ENCODE data around the gene HOXA9. TPM values are rescaled to one million over a fixed set of nuclear protein-coding genes. Genes with fewer than 3 reads are reported as not detected.

Gene HOXA9
- polyA plus RNA-seq, 1 of the 3 experiments (the other 2 are of a cell fraction), result not detected

- no peak for TF ChIP-seq JUND (IDR thresholded peaks at IDR 0.05)
Observed at GRCh38 chr7:27138985-27139333, 26.4 kb downstream of the HOXA9 start (continued).

- H3K4me1 ChIP-seq (ENCODE audit: control insufficient read depth in 1 of 2, insufficient read depth in 2 of 2, low read depth in 1 of 2, low read length in 1 of 2), result peaks cover 3 to 5% of the 10 kb centered on the region in 2 experiments; a peak in 1 of 4 replicates
- no peaks in the 10 kb centered on the region for H3K36me3 ChIP-seq (replicated peaks in 1 of 2; ENCODE audit: control insufficient read depth in 1 of 2, insufficient read depth in 2 of 2, low read length in 1 of 2)
- no peaks in the 10 kb centered on the region for H4K20me1 ChIP-seq (ENCODE audit: insufficient read depth)
- TF ChIP-seq TCF12 (IDR thresholded peaks at IDR 0.05), result no peak
- TF ChIP-seq FOXM1 (IDR thresholded peaks at IDR 0.05; ENCODE audit: low read depth), result no peak
- no peak for TF ChIP-seq GATA2 (CRISPR knock-in tag; IDR thresholded peaks at IDR 0.05)
- TF ChIP-seq, protein P1, sequence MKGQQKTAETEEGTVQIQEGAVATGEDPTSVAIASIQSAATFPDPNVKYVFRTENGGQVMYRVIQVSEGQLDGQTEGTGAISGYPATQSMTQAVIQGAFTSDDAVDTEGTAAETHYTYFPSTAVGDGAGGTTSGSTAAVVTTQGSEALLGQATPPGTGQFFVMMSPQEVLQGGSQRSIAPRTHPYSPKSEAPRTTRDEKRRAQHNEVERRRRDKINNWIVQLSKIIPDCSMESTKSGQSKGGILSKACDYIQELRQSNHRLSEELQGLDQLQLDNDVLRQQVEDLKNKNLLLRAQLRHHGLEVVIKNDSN (IDR thresholded peaks at IDR 0.05; ENCODE audit: borderline replicate concordance, low read depth), result no peak
- TF ChIP-seq EP300 (IDR thresholded peaks at IDR 0.05; ENCODE audit: borderline replicate concordance in 1 of 2, low read depth in 1 of 2, low read length in 1 of 2), result no peak
- no peak for TF ChIP-seq RXRA (IDR thresholded peaks at IDR 0.05; ENCODE audit: borderline replicate concordance, low read depth)
- TF ChIP-seq ELF1 (IDR thresholded peaks at IDR 0.05), result no peak
- TF ChIP-seq, protein P2, sequence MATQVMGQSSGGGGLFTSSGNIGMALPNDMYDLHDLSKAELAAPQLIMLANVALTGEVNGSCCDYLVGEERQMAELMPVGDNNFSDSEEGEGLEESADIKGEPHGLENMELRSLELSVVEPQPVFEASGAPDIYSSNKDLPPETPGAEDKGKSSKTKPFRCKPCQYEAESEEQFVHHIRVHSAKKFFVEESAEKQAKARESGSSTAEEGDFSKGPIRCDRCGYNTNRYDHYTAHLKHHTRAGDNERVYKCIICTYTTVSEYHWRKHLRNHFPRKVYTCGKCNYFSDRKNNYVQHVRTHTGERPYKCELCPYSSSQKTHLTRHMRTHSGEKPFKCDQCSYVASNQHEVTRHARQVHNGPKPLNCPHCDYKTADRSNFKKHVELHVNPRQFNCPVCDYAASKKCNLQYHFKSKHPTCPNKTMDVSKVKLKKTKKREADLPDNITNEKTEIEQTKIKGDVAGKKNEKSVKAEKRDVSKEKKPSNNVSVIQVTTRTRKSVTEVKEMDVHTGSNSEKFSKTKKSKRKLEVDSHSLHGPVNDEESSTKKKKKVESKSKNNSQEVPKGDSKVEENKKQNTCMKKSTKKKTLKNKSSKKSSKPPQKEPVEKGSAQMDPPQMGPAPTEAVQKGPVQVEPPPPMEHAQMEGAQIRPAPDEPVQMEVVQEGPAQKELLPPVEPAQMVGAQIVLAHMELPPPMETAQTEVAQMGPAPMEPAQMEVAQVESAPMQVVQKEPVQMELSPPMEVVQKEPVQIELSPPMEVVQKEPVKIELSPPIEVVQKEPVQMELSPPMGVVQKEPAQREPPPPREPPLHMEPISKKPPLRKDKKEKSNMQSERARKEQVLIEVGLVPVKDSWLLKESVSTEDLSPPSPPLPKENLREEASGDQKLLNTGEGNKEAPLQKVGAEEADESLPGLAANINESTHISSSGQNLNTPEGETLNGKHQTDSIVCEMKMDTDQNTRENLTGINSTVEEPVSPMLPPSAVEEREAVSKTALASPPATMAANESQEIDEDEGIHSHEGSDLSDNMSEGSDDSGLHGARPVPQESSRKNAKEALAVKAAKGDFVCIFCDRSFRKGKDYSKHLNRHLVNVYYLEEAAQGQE (IDR thresholded peaks at IDR 0.05; ENCODE audit: low read depth, low read length), result no peak
- no peak for TF ChIP-seq YY1 (IDR thresholded peaks at IDR 0.05; ENCODE audit: low read depth)
- TF ChIP-seq TEAD4 (IDR thresholded peaks at IDR 0.05; ENCODE audit: borderline replicate concordance, insufficient read depth), result no peak
- no peak for TF ChIP-seq RCOR1 (IDR thresholded peaks at IDR 0.05; ENCODE audit: low read length)
- no peak for TF ChIP-seq CTCF (IDR thresholded peaks at IDR 0.05)
- no peak for TF ChIP-seq NFIC (IDR thresholded peaks at IDR 0.05; ENCODE audit: borderline replicate concordance)
- TF ChIP-seq IRF3 (IDR thresholded peaks at IDR 0.05; ENCODE audit: low read depth, low read length), result no peak
- no peak for TF ChIP-seq SMC3 (IDR thresholded peaks at IDR 0.05; ENCODE audit: low read depth, low read length)
- TF ChIP-seq RAD21 (IDR thresholded peaks at IDR 0.05; ENCODE audit: low read length), result no peak
- no peak for TF ChIP-seq FOSL2 (IDR thresholded peaks at IDR 0.05; ENCODE audit: borderline replicate concordance, low read depth)
- TF ChIP-seq RFX5 (IDR thresholded peaks at IDR 0.05; ENCODE audit: low read length), result no peak
- no peak for TF ChIP-seq SIN3A (IDR thresholded peaks at IDR 0.05; ENCODE audit: borderline replicate concordance, low read depth, low read length)
- no peaks in the 10 kb centered on the region for H3F3A ChIP-seq (replicated peaks; ENCODE audit: insufficient read depth)
- no peaks in the 10 kb centered on the region for H3K9me2 ChIP-seq
- ChIA-PET POLR2A (no interaction called here), CTCF (no interaction called here)
- no peaks in the 10 kb centered on the region for H3K79me2 ChIP-seq (ENCODE audit: insufficient read depth)
- WGBS (ENCODE audit: low lambda C conversion rate), result 28% methylated on average over 1 of the region's 1 CpG
- no peak overlapping the region for H3K4me2 ChIP-seq
- no peak overlapping the region for H2AFZ ChIP-seq (ENCODE audit: low read depth)
- no peak overlapping the region for H3K27ac ChIP-seq (ENCODE audit: low read depth in 2 of 2, low read length in 1 of 2)
- H3K9me3 ChIP-seq, result no peaks in the 10 kb centered on the region
- H3K9ac ChIP-seq, result no peak overlapping the region
- DNase-seq, result no peak
- no peak overlapping the region for H3K4me3 ChIP-seq (ENCODE audit: low read depth in 2 of 2, low read length in 1 of 2)
- peaks cover 100% of the 10 kb centered on the region for H3K27me3 ChIP-seq (ENCODE audit: insufficient read depth)
Observed at GRCh38 chr7:27138472-27138871, 26.9 kb downstream of the HOXA9 start.
